ENCODE measurements around the gene SLC4A1AP.
A peak's percentile ranks its signal among the peaks of the same experiment; 100 is the strongest.

The SLC4A1AP gene

GRCh38 chr2:27720004-27720551, 56.4 kb downstream of the SLC4A1AP start:
- peak; percentile 63 for DNase-seq (ENCODE audit: low read depth, low spot score)

- no peak for DNase-seq (ENCODE audit: low read depth, low spot score)
These were observed 57.6 kb downstream of the SLC4A1AP start for GRCh38 chr2:27721335-27721734.

- no peak for DNase-seq (ENCODE audit: low read depth, low spot score)
These were observed 58.3 kb downstream of the SLC4A1AP start for GRCh38 chr2:27721884-27722485.

- no peak for DNase-seq (ENCODE audit: low read depth, low spot score)
These were observed 59.9 kb downstream of the SLC4A1AP start for GRCh38 chr2:27723372-27724144.

GRCh38 chr2:27724191-27724590, 60.5 kb downstream of the SLC4A1AP start:
- DNase-seq (ENCODE audit: low read depth, low spot score) = no peak

- no peak for DNase-seq (ENCODE audit: low read depth, low spot score)
These were observed 61.4 kb downstream of the SLC4A1AP start for GRCh38 chr2:27724905-27725701.

GRCh38 chr2:27727257-27727656, 63.6 kb downstream of the SLC4A1AP start:
- no peak for DNase-seq (ENCODE audit: low read depth, low spot score)

GRCh38 chr2:27728081-27728858, 64.6 kb downstream of the SLC4A1AP start:
- no peak for DNase-seq (ENCODE audit: low read depth, low spot score)

GRCh38 chr2:27729198-27729597, 65.5 kb downstream of the SLC4A1AP start:
- DNase-seq (ENCODE audit: low read depth, low spot score) = no peak

GRCh38 chr2:27729614-27730013, 65.9 kb downstream of the SLC4A1AP start:
- no peak for DNase-seq (ENCODE audit: low read depth, low spot score)

- no peak for DNase-seq (ENCODE audit: low read depth, low spot score)
These were observed 66.6 kb downstream of the SLC4A1AP start for GRCh38 chr2:27730261-27730662.

GRCh38 chr2:27730980-27731691, 67.4 kb downstream of the SLC4A1AP start:
- DNase-seq (ENCODE audit: low read depth, low spot score) = no peak

GRCh38 chr2:27734305-27734704, 70.6 kb downstream of the SLC4A1AP start:
- no peak for DNase-seq (ENCODE audit: low read depth, low spot score)

GRCh38 chr2:27735263-27735904, 71.7 kb downstream of the SLC4A1AP start:
- DNase-seq (ENCODE audit: low read depth, low spot score) = no peak

GRCh38 chr2:27736031-27736889, 72.6 kb downstream of the SLC4A1AP start:
- no peak for DNase-seq (ENCODE audit: low read depth, low spot score)

- no peak for DNase-seq (ENCODE audit: low read depth, low spot score)
These were observed 73.2 kb downstream of the SLC4A1AP start for GRCh38 chr2:27736890-27737204.

GRCh38 chr2:27737676-27738348, 74.1 kb downstream of the SLC4A1AP start:
- DNase-seq (ENCODE audit: low read depth, low spot score) = no peak

- no peak for DNase-seq (ENCODE audit: low read depth, low spot score)
These were observed 74.8 kb downstream of the SLC4A1AP start for GRCh38 chr2:27738349-27739057.
